ENCODE results near the gene SBF1.

Gene SBF1

GRCh38 chr22:50437511-50438304, 37.1 kb downstream of the SBF1 start:
- WGBS, result 95% methylated on average over 36 of the region's 36 CpGs
- Histone ChIP-seq H3K23ac (ENCODE audit: low read length in 2 of 2) (no peak overlapping the region), H3K4ac (ENCODE audit: low read depth in 1 of 2, low read length in 2 of 2) (no peak overlapping the region), H2BK5ac (ENCODE audit: low read depth, low read length, poor library complexity, severe bottlenecking) (no peak overlapping the region), H3K4me2 (ENCODE audit: low read length, poor library complexity, severe bottlenecking) (no peak overlapping the region), H2AFZ (ENCODE audit: low read depth, low read length) (no peak overlapping the region), H4K8ac (ENCODE audit: low read length) (no peak overlapping the region), H4K91ac (ENCODE audit: low read length) (no peak overlapping the region), H3K79me1 (replicated peaks; ENCODE audit: low read length, poor library complexity, severe bottlenecking) (peaks cover 7% of the 10 kb centered on the region), H3K27ac (ENCODE audit: low read length, poor library complexity, severe bottlenecking) (no peak overlapping the region), H2BK120ac (ENCODE audit: low read depth, low read length) (no peak overlapping the region), H2BK12ac (ENCODE audit: low read length in 2 of 2) (no peak overlapping the region), H3K9me3 (ENCODE audit: control insufficient read depth, low read length) (no peaks in the 10 kb centered on the region), H2AK5ac (ENCODE audit: low read length, severe bottlenecking) (no peak overlapping the region), H3K18ac (ENCODE audit: low read depth in 1 of 2, low read length in 2 of 2) (no peak overlapping the region), H3K36me3 (ENCODE audit: control insufficient read depth in 1 of 2, insufficient read depth in 2 of 2, low read depth in 1 of 2, low read length in 2 of 2) (peaks cover 73 to 82% of the 10 kb centered on the region in 2 experiments), H3K27me3 (ENCODE audit: control insufficient read depth in 1 of 2, insufficient read depth in 1 of 2, low read length in 2 of 2) (no peaks in the 10 kb centered on the region), H3K4me3 (ENCODE audit: insufficient read depth in 1 of 2, low read depth in 1 of 2, low read length in 2 of 2) (no peak overlapping the region), H2BK15ac (ENCODE audit: low read depth, poor library complexity, severe bottlenecking) (no peak overlapping the region), H3K14ac (ENCODE audit: low read length in 2 of 2) (no peak overlapping the region), H3K4me1 (ENCODE audit: control insufficient read depth, insufficient read depth, low read depth, low read length) (peaks cover 2% of the 10 kb centered on the region), H3K9ac (ENCODE audit: low read length) (no peak overlapping the region)
- DNase-seq, result no peak

GRCh38 chr22:50436841-50437341, 37.9 kb downstream of the SBF1 start:
- Histone ChIP-seq H3K23ac (ENCODE audit: low read length in 2 of 2) (no peak overlapping the region), H3K27me3 (ENCODE audit: control insufficient read depth in 1 of 2, insufficient read depth in 1 of 2, low read length in 2 of 2) (no peaks in the 10 kb centered on the region), H2BK120ac (ENCODE audit: low read depth, low read length) (no peak overlapping the region), H3K9ac (ENCODE audit: low read length) (no peak overlapping the region), H3K14ac (ENCODE audit: low read length in 2 of 2) (no peak overlapping the region), H4K8ac (ENCODE audit: low read length) (no peak overlapping the region), H4K91ac (ENCODE audit: low read length) (no peak overlapping the region), H2BK5ac (ENCODE audit: low read depth, low read length, poor library complexity, severe bottlenecking) (no peak overlapping the region), H3K79me1 (replicated peaks; ENCODE audit: low read length, poor library complexity, severe bottlenecking) (peaks cover 9% of the 10 kb centered on the region), H3K4me3 (ENCODE audit: insufficient read depth in 1 of 2, low read depth in 1 of 2, low read length in 2 of 2) (no peak overlapping the region), H3K27ac (ENCODE audit: low read length, poor library complexity, severe bottlenecking) (no peak overlapping the region), H3K4me2 (ENCODE audit: low read length, poor library complexity, severe bottlenecking) (no peak overlapping the region), H2BK15ac (ENCODE audit: low read depth, poor library complexity, severe bottlenecking) (no peak overlapping the region), H2AFZ (ENCODE audit: low read depth, low read length) (no peak overlapping the region), H3K4me1 (ENCODE audit: control insufficient read depth, insufficient read depth, low read depth, low read length) (peaks cover 2% of the 10 kb centered on the region), H2AK5ac (ENCODE audit: low read length, severe bottlenecking) (no peak overlapping the region), H3K36me3 (ENCODE audit: control insufficient read depth in 1 of 2, insufficient read depth in 2 of 2, low read depth in 1 of 2, low read length in 2 of 2) (peaks cover 77 to 86% of the 10 kb centered on the region in 2 experiments), H3K4ac (ENCODE audit: low read depth in 1 of 2, low read length in 2 of 2) (no peak overlapping the region), H3K18ac (ENCODE audit: low read depth in 1 of 2, low read length in 2 of 2) (no peak overlapping the region), H3K9me3 (ENCODE audit: control insufficient read depth, low read length) (no peaks in the 10 kb centered on the region), H2BK12ac (ENCODE audit: low read length in 2 of 2) (no peak overlapping the region)
- 99% methylated on average over 24 of the region's 25 CpGs for WGBS
- DNase-seq, result no peak

GRCh38 chr22:50436015-50436830, 38.6 kb downstream of the SBF1 start:
- Histone ChIP-seq H3K36me3 (ENCODE audit: control insufficient read depth in 1 of 2, insufficient read depth in 2 of 2, low read depth in 1 of 2, low read length in 2 of 2) (peaks cover 78 to 86% of the 10 kb centered on the region in 2 experiments), H2BK5ac (ENCODE audit: low read depth, low read length, poor library complexity, severe bottlenecking) (no peak overlapping the region), H3K18ac (ENCODE audit: low read depth in 1 of 2, low read length in 2 of 2) (no peak overlapping the region), H3K27me3 (ENCODE audit: control insufficient read depth in 1 of 2, insufficient read depth in 1 of 2, low read length in 2 of 2) (no peaks in the 10 kb centered on the region), H4K91ac (ENCODE audit: low read length) (no peak overlapping the region), H3K79me1 (replicated peaks; ENCODE audit: low read length, poor library complexity, severe bottlenecking) (peaks cover 14% of the 10 kb centered on the region), H3K23ac (ENCODE audit: low read length in 2 of 2) (no peak overlapping the region), H2BK12ac (ENCODE audit: low read length in 2 of 2) (no peak overlapping the region), H3K4ac (ENCODE audit: low read depth in 1 of 2, low read length in 2 of 2) (no peak overlapping the region), H2BK120ac (ENCODE audit: low read depth, low read length) (no peak overlapping the region), H3K27ac (ENCODE audit: low read length, poor library complexity, severe bottlenecking) (no peak overlapping the region), H3K4me3 (ENCODE audit: insufficient read depth in 1 of 2, low read depth in 1 of 2, low read length in 2 of 2) (no peak overlapping the region), H2BK15ac (ENCODE audit: low read depth, poor library complexity, severe bottlenecking) (no peak overlapping the region), H2AFZ (ENCODE audit: low read depth, low read length) (no peak overlapping the region), H4K8ac (ENCODE audit: low read length) (no peak overlapping the region), H3K9me3 (ENCODE audit: control insufficient read depth, low read length) (no peaks in the 10 kb centered on the region), H2AK5ac (ENCODE audit: low read length, severe bottlenecking) (no peak overlapping the region), H3K4me2 (ENCODE audit: low read length, poor library complexity, severe bottlenecking) (no peak overlapping the region), H3K9ac (ENCODE audit: low read length) (no peak overlapping the region), H3K4me1 (ENCODE audit: control insufficient read depth, insufficient read depth, low read depth, low read length) (no peaks in the 10 kb centered on the region), H3K14ac (ENCODE audit: low read length in 2 of 2) (no peak overlapping the region)
- WGBS, result 97% methylated on average over 35 of the region's 37 CpGs
- DNase-seq, result no peak
